Tibial nerve (tissue), 4 donors: ENCODE results near the gene CLEC20A.
A peak's percentile ranks its signal among the peaks of the same experiment; 100 is the strongest.

Experiments
- CTCF ChIP-seq, 5 experiments: fragments of 200-600 bp in 3 of 5; fragments of 450-650 bp in 2 of 5; sonication (generic) in 3 of 5; IDR thresholded peaks; one replicate each; pipeline ENCODE4 v1.5.1; 2016 to 2019; ENCODE audit warnings: antibody characterized with exemption in 5 of 5, mild to moderate bottlenecking in 3 of 5, moderate library complexity in 2 of 5
- EP300 ChIP-seq, 2 donors: sonication (generic); formaldehyde crosslinking; IDR thresholded peaks; one replicate each; pipeline ENCODE4 v1.6.1; 2017; ENCODE audit warnings: antibody characterized with exemption in 2 of 2, mild to moderate bottlenecking in 1 of 2
- POLR2A ChIP-seq, 2 donors: fragments of 450-650 bp; IDR thresholded peaks; one replicate each; pipeline ENCODE4 v1.6.1; 2017; ENCODE audit warnings: antibody characterized with exemption in 2 of 2, mild to moderate bottlenecking in 2 of 2, moderate library complexity in 2 of 2

GRCh38 chr1:178501705-178502329 is 5.1 kb upstream of the CLEC20A start:
- peak; percentile 74 to 84 (median 81) for TF ChIP-seq CTCF (IDR thresholded peaks at IDR 0.05)
- no peak for TF ChIP-seq POLR2A (IDR thresholded peaks at IDR 0.05)
- no peak for TF ChIP-seq EP300 (IDR thresholded peaks at IDR 0.05)
